SK-N-SH treated with all-trans-retinoic acid at 6 μM for 48 hours (cell line): ENCODE measurements around the gene GAA.
"Not testable (repeated sequence)": the region's sequence is repeated elsewhere in the genome, so short reads cannot be mapped to it uniquely, and the experiment has no call there.

ENCODE experiments used
- ATAC-seq: fragments of 200-7000 bp; cut with Tn5 transposase; 3 replicates; pipeline ENCODE4 v1.9.1; 2020; ENCODE audit warnings: mild to moderate bottlenecking, moderate library complexity
- ARNTL ChIP-seq: fragments of 450-650 bp; formaldehyde crosslinking; IDR thresholded peaks from 2 replicates; pipeline ENCODE4 v1.5.0; 2020; ENCODE audit warnings: low read depth, mild to moderate bottlenecking, moderate library complexity, borderline replicate concordance
- BACH2 ChIP-seq: fragments of 250-450 bp; sonication (Bioruptor Pico); IDR thresholded peaks from 2 replicates; pipeline ENCODE4 v1.9.0; 2021; ENCODE audit warnings: mild to moderate bottlenecking, borderline replicate concordance
- CREB5 ChIP-seq: fragments of 250-450 bp; sonication (Bioruptor Pico); IDR thresholded peaks from 2 replicates; pipeline ENCODE4 v1.5.1; 2020; ENCODE audit warnings: low read depth, mild to moderate bottlenecking, moderate library complexity
- CSDC2 ChIP-seq: fragments of 250-450 bp; sonication (Bioruptor Pico); IDR thresholded peaks from 2 replicates; pipeline ENCODE4 v1.5.0; 2020; ENCODE audit warnings: mild to moderate bottlenecking, moderate library complexity
- CSRNP3 ChIP-seq: fragments of 250-450 bp; sonication (Bioruptor Pico); IDR thresholded peaks from 2 replicates; pipeline ENCODE4 v1.5.1; 2021; ENCODE audit warnings: mild to moderate bottlenecking, moderate library complexity
- ESRRG ChIP-seq: fragments of 250-450 bp; sonication (Bioruptor Pico); IDR thresholded peaks from 2 replicates; pipeline ENCODE4 v1.6.1; 2021; ENCODE audit warnings: mild to moderate bottlenecking
- GLIS3 ChIP-seq: fragments of 250-450 bp; sonication (Bioruptor Pico); IDR thresholded peaks from 2 replicates; pipeline ENCODE4 v1.5.0; 2020; ENCODE audit warnings: mild to moderate bottlenecking, moderate library complexity
- ISL1 ChIP-seq: fragments of 250-450 bp; sonication (Bioruptor Pico); IDR thresholded peaks from 2 replicates; pipeline ENCODE4 v2.1.2; 2022; ENCODE audit warnings: mild to moderate bottlenecking, moderate library complexity
- OSR1 ChIP-seq: fragments of 250-450 bp; sonication (Bioruptor Pico); IDR thresholded peaks from 2 replicates; pipeline ENCODE4 v1.8.0; 2022; ENCODE audit warnings: moderate library complexity, mild to moderate bottlenecking, inconsistent platforms
- PATZ1 ChIP-seq: fragments of 250-450 bp; sonication (Bioruptor Pico); IDR thresholded peaks from 2 replicates; pipeline ENCODE4 v1.8.0; 2020; ENCODE audit warnings: mild to moderate bottlenecking, moderate library complexity, borderline replicate concordance
- POU6F1 ChIP-seq: fragments of 250-450 bp; sonication (Bioruptor Pico); IDR thresholded peaks from 2 replicates; pipeline ENCODE4 v1.8.0; 2021; ENCODE audit warnings: low read depth, mild to moderate bottlenecking, moderate library complexity, borderline replicate concordance
- PPARA ChIP-seq: fragments of 250-450 bp; sonication (Bioruptor Pico); IDR thresholded peaks from 2 replicates; pipeline ENCODE4 v1.5.0; 2020; ENCODE audit warnings: mild to moderate bottlenecking, borderline replicate concordance
- RARB ChIP-seq: fragments of 250-450 bp; sonication (Bioruptor Pico); IDR thresholded peaks from 2 replicates; pipeline ENCODE4 v1.8.0; 2021; ENCODE audit warnings: mild to moderate bottlenecking, moderate library complexity
- SNAI2 ChIP-seq: fragments of 250-450 bp; sonication (Bioruptor Pico); IDR thresholded peaks from 2 replicates; pipeline ENCODE4 v1.5.0; 2020; ENCODE audit warnings: mild to moderate bottlenecking, moderate library complexity
- TCF4 ChIP-seq: fragments of 250-450 bp; sonication (Bioruptor Pico); IDR thresholded peaks from 2 replicates; pipeline ENCODE4 v1.8.0; 2021; ENCODE audit warnings: mild to moderate bottlenecking, moderate library complexity, borderline replicate concordance
- TOX ChIP-seq: fragments of 250-450 bp; sonication (Bioruptor Pico); IDR thresholded peaks from 2 replicates; pipeline ENCODE4 v1.8.0; 2021; ENCODE audit warnings: mild to moderate bottlenecking, moderate library complexity, borderline replicate concordance
- TSHZ2 ChIP-seq: fragments of 250-450 bp; sonication (Bioruptor Pico); IDR thresholded peaks from 2 replicates; pipeline ENCODE4 v1.5.0; 2020; ENCODE audit warnings: mild to moderate bottlenecking, moderate library complexity
- ZC3H10 ChIP-seq: fragments of 250-450 bp; sonication (Bioruptor Pico); IDR thresholded peaks from 2 replicates; pipeline ENCODE4 v1.5.1; 2021; ENCODE audit warnings: mild to moderate bottlenecking, moderate library complexity
- ZFP3 ChIP-seq: fragments of 250-450 bp; sonication (Bioruptor Pico); IDR thresholded peaks from 2 replicates; pipeline ENCODE4 v1.5.0; 2020; ENCODE audit warnings: mild to moderate bottlenecking, moderate library complexity
- ZFP30 ChIP-seq: fragments of 450-650 bp; formaldehyde crosslinking; IDR thresholded peaks from 2 replicates; pipeline ENCODE4 v1.5.0; 2022; ENCODE audit warnings: mild to moderate bottlenecking, moderate library complexity
- ZNF565 ChIP-seq: fragments of 450-650 bp; formaldehyde crosslinking; conservative IDR thresholded peaks from 2 replicates; pipeline ENCODE4 v1.5.0; 2020; ENCODE audit warnings: low read depth, mild to moderate bottlenecking, moderate library complexity
- ZNF8 ChIP-seq: fragments of 450-650 bp; formaldehyde crosslinking; IDR thresholded peaks from 2 replicates; pipeline ENCODE4 v1.5.0; 2020; ENCODE audit warnings: mild to moderate bottlenecking, moderate library complexity

Gene GAA

GRCh38 chr17:80087346-80088265 is 13.8 kb upstream of the GAA start (continued):
- TF ChIP-seq PPARA (CRISPR knock-in tag) (no peak), ZFP30 (no peak), SNAI2 (CRISPR knock-in tag) (no peak), TOX (no peak), GLIS3 (no peak)

GRCh38 chr17:80089762-80090161 is 11.6 kb upstream of the GAA start:
- ATAC-seq: no peak
- TF ChIP-seq ZNF565 (CRISPR knock-in tag) (no peak), BACH2 (CRISPR knock-in tag) (no peak), CSDC2 (CRISPR knock-in tag) (no peak), ARNTL (CRISPR knock-in tag) (no peak), ISL1 (CRISPR knock-in tag) (no peak), OSR1 (no peak)
- TF ChIP-seq, all 23 proteins: peak for 0

- ATAC-seq: not testable (repeated sequence)
Observed at GRCh38 chr17:80090164-80090563, 11.2 kb upstream of the GAA start.

GRCh38 chr17:80091376-80091775 is 10.0 kb upstream of the GAA start:
- ATAC-seq: no peak
- no peak for TF ChIP-seq POU6F1 (CRISPR knock-in tag)
- TF ChIP-seq ARNTL (CRISPR knock-in tag): no peak
- TF ChIP-seq SNAI2 (CRISPR knock-in tag): no peak
- no peak for TF ChIP-seq ZNF8 (CRISPR knock-in tag)
- TF ChIP-seq RARB (CRISPR knock-in tag): no peak
- TF ChIP-seq GLIS3: no peak
- TF ChIP-seq TCF4 (CRISPR knock-in tag): no peak
- no peak for TF ChIP-seq TOX
- no peak for TF ChIP-seq TSHZ2 (CRISPR knock-in tag)
- no peak for TF ChIP-seq CREB5 (CRISPR knock-in tag)
- no peak for TF ChIP-seq ZC3H10 (CRISPR knock-in tag)
- no peak for TF ChIP-seq ESRRG (CRISPR knock-in tag)
- no peak for TF ChIP-seq ISL1 (CRISPR knock-in tag)

- no peak for ATAC-seq
- TF ChIP-seq PPARA (CRISPR knock-in tag) (no peak), ZNF565 (CRISPR knock-in tag) (no peak), ISL1 (CRISPR knock-in tag) (no peak), ARNTL (CRISPR knock-in tag) (no peak), TOX (no peak), ZFP3 (CRISPR knock-in tag) (no peak), GLIS3 (no peak), PATZ1 (CRISPR knock-in tag) (no peak), POU6F1 (CRISPR knock-in tag) (no peak), SNAI2 (CRISPR knock-in tag) (no peak), ZC3H10 (CRISPR knock-in tag) (no peak), OSR1 (no peak), RARB (CRISPR knock-in tag) (no peak), CSRNP3 (CRISPR knock-in tag) (no peak), BACH2 (CRISPR knock-in tag) (no peak), ESRRG (CRISPR knock-in tag) (no peak)
Observed at GRCh38 chr17:80092959-80093358, 8.4 kb upstream of the GAA start.
